HepG2 (cell line): ENCODE measurements around the gene RAMP1.

Experiments
- CENPX ChIP-seq: sonication (generic); formaldehyde crosslinking; IDR thresholded peaks from 2 replicates; pipeline ENCODE4 v1.9.0; 2021; ENCODE audit warnings: mild to moderate bottlenecking, missing genetic modification reagents, moderate library complexity
- EP300 ChIP-seq, 3 experiments: sonication (generic) in 1 of 3; formaldehyde crosslinking in 1 of 3; IDR thresholded peaks; 2 replicates each; pipeline versions ENCODE4 v1.5.1 to v1.6.1; 2011 to 2020; ENCODE audit warnings: low read depth in 2 of 3, low read length in 2 of 3, borderline replicate concordance in 1 of 3, improper control_type of control experiment in 1 of 3, mild to moderate bottlenecking in 1 of 3, missing genetic modification reagents in 1 of 3, moderate library complexity in 1 of 3
- FOXK2 ChIP-seq: fragments of 450-650 bp; IDR thresholded peaks from 2 replicates; pipeline ENCODE4 v1.6.1; 2016
- PLRG1 ChIP-seq: fragments of 450-650 bp; conservative IDR thresholded peaks from 2 replicates; pipeline ENCODE4 v1.6.1; 2016
- POLR2A ChIP-seq, 2 experiments: IDR thresholded peaks; 2 replicates each; pipeline ENCODE4 v1.6.1; 2011; ENCODE audit warnings: low read depth in 2 of 2, low read length in 2 of 2, mild to moderate bottlenecking in 1 of 2, moderate library complexity in 1 of 2; ENCODE audit not compliant: insufficient read depth in 1 of 2
- ZNF839 ChIP-seq: sonication (generic); formaldehyde crosslinking; IDR thresholded peaks from 2 replicates; pipeline ENCODE4 v1.4.0; 2020; ENCODE audit warnings: missing genetic modification reagents, mild to moderate bottlenecking, borderline replicate concordance
- ZSCAN20 ChIP-seq: sonication (generic); formaldehyde crosslinking; IDR thresholded peaks from 2 replicates; pipeline ENCODE4 v1.4.0; 2020; ENCODE audit warnings: missing genetic modification reagents, mild to moderate bottlenecking, borderline replicate concordance
- TF ChIP-seq, protein P1 (sequence below): sonication (generic); formaldehyde crosslinking; IDR thresholded peaks from 2 replicates; pipeline ENCODE4 v1.5.0; 2020; ENCODE audit warnings: mild to moderate bottlenecking, missing genetic modification reagents, moderate library complexity
- TF ChIP-seq, protein P2 (sequence below), 2 experiments: IDR thresholded peaks; 2 replicates each; pipeline ENCODE4 v1.6.1; 2011 to 2012; ENCODE audit warnings: low read length in 2 of 2, borderline replicate concordance in 1 of 2, low read depth in 1 of 2, mild to moderate bottlenecking in 1 of 2, moderate library complexity in 1 of 2

DNA sequence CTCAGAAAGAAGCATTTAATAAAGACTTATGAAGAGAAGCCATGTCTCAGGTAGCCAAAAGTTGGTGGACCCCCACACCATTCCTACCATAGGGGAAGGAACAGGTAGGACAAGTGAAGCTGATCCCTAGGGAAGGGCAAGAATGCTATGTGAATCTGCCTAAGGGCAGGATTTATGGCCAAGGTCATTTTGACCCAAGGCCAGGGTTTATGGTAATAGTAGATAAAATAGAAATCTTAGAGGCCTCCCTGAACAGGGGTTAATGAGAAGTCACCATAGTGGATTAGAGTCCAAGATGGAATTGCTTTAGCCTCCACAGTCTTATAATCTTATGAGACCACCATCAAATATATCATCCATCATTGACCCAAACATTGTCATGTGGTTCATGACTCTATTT, 81.4 kb downstream of the RAMP1 start:
- TF ChIP-seq, protein P1, sequence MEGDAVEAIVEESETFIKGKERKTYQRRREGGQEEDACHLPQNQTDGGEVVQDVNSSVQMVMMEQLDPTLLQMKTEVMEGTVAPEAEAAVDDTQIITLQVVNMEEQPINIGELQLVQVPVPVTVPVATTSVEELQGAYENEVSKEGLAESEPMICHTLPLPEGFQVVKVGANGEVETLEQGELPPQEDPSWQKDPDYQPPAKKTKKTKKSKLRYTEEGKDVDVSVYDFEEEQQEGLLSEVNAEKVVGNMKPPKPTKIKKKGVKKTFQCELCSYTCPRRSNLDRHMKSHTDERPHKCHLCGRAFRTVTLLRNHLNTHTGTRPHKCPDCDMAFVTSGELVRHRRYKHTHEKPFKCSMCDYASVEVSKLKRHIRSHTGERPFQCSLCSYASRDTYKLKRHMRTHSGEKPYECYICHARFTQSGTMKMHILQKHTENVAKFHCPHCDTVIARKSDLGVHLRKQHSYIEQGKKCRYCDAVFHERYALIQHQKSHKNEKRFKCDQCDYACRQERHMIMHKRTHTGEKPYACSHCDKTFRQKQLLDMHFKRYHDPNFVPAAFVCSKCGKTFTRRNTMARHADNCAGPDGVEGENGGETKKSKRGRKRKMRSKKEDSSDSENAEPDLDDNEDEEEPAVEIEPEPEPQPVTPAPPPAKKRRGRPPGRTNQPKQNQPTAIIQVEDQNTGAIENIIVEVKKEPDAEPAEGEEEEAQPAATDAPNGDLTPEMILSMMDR (CRISPR knock-in tag), result no peak
- TF ChIP-seq ZSCAN20 (CRISPR knock-in tag) (no peak), ZNF839 (no peak), POLR2A (IDR thresholded peaks at IDR 0.05; ENCODE audit: insufficient read depth in 1 of 2, low read depth in 2 of 2, low read length in 2 of 2) (no peak), FOXK2 (no peak), PLRG1 (no peak), CENPX (CRISPR knock-in tag) (no peak), EP300 (IDR thresholded peaks at IDR 0.05; ENCODE audit: low read depth in 2 of 2, low read length in 2 of 2) (no peak), EP300 (CRISPR knock-in tag; IDR thresholded peaks at IDR 0.05; ENCODE audit: borderline replicate concordance) (no peak)
- TF ChIP-seq, protein P2, sequence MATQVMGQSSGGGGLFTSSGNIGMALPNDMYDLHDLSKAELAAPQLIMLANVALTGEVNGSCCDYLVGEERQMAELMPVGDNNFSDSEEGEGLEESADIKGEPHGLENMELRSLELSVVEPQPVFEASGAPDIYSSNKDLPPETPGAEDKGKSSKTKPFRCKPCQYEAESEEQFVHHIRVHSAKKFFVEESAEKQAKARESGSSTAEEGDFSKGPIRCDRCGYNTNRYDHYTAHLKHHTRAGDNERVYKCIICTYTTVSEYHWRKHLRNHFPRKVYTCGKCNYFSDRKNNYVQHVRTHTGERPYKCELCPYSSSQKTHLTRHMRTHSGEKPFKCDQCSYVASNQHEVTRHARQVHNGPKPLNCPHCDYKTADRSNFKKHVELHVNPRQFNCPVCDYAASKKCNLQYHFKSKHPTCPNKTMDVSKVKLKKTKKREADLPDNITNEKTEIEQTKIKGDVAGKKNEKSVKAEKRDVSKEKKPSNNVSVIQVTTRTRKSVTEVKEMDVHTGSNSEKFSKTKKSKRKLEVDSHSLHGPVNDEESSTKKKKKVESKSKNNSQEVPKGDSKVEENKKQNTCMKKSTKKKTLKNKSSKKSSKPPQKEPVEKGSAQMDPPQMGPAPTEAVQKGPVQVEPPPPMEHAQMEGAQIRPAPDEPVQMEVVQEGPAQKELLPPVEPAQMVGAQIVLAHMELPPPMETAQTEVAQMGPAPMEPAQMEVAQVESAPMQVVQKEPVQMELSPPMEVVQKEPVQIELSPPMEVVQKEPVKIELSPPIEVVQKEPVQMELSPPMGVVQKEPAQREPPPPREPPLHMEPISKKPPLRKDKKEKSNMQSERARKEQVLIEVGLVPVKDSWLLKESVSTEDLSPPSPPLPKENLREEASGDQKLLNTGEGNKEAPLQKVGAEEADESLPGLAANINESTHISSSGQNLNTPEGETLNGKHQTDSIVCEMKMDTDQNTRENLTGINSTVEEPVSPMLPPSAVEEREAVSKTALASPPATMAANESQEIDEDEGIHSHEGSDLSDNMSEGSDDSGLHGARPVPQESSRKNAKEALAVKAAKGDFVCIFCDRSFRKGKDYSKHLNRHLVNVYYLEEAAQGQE (IDR thresholded peaks at IDR 0.05; ENCODE audit: borderline replicate concordance in 1 of 2, low read depth in 1 of 2, low read length in 2 of 2), result no peak
